Right ventricle myocardium superior (tissue), 1 donor: ENCODE data around the gene OR2F2. TPM values are rescaled to one million over a fixed set of nuclear protein-coding genes. Genes with fewer than 3 reads are reported as not detected.

Source experiments
- ATAC-seq: fragments of 200-7000 bp; cut with Tn5 transposase; one replicate; pipeline ENCODE4 v1.9.1; 2020; ENCODE audit warnings: mild to moderate bottlenecking; ENCODE audit not compliant: poor library complexity
- DNase-seq: peaks from one replicate; pipeline ENCODE4 v3.0.0-alpha.2; 2020
- intact Hi-C: fragments of 100-400 bp; cut with DNase I; formaldehyde crosslinking; loops from one replicate; pipeline ENCODE4 v1.11.2; 2022
- total RNA-seq: library from RNA; stranded (reverse); fragmentation: NEBNext Ultra II Directional; extraction: Animal tissue kit (Norgen Biotek cat#: 25700); gene quantifications from one replicate; pipeline ENCODE4 v1.2.1, GENCODE V29; 2021
- donor health status: DM: no; HTN: yes; CAD: no; lungs with severe emphysema.

The OR2F2 gene
- total RNA-seq, 1 donor from 2014 or later, result not detected

GRCh38 chr7:143960813-143961610, 26.0 kb downstream of the OR2F2 start:
- intact Hi-C loops, result no loop called here
- DNase-seq (no peak), ATAC-seq (no peak)

DNA sequence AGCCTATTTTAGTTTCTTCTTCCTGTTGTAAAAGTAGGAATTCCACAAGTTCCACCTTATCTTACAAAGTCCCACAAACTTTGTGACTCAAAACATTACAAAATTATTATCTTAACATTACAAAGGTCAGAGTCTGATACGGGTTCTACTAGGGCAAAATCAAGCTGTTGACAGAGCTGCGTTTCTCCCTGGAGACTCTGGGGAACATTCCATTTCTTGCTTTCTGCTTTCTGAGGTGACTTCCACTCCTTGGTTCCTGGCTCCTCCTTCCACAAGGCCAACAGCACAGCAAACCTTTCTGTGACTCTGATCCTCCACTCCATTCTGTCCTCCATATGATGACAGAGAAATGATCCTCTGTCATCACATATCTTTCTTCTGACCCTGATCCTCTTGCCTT, 30.2 kb downstream of the OR2F2 start:
- intact Hi-C loops, result no loop called here
- DNase-seq (no peak), ATAC-seq (no peak)

DNA sequence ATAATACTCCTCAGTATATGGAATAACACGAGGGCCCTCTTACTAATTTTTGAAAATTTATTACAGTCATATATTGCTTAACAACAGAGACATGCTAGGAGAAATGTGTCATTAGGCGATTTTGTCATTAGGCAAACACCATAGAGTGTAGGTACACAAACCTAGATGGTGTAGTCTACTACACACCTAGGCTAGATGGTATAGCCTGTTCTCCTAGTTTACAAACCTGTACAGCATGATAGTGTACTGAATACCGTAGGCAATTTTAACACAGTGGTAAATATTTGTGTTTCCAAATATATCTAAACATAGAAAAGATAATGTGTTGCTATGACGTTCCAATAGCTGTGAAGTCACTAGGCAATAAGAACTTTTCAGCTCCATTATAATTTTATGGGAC, 32.4 kb downstream of the OR2F2 start:
- intact Hi-C loops, result no loop called here
- no peak for DNase-seq
- ATAC-seq, result no peak

DNA sequence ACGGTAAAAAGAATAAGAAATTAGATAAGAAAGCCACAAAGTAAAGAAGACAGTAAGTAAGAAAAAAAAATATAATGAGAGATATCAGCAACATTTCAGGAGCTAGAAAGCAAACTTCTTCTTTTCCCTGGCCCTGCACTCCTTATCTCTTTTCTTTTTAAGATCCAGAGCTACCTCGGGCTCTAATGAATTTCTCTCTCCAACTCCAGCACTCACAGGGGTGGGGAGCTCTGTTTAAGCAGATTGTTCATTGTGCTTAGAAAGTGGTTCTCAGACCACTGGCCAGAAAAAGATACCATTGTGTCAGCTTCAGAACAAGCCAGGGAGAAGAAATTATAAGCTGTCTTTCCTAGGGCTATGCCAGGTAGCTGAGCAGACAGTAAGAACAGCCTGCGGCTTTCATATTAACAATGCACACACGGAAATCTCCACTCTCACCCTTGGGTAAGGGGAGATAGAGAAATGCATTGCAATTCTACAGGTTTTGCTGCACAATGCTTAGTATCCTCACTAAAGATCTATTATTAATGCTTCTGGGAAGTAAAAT, 38.9 kb downstream of the OR2F2 start:
- intact Hi-C loops, result no loop called here
- DNase-seq, result no peak
- no peak for ATAC-seq

DNA sequence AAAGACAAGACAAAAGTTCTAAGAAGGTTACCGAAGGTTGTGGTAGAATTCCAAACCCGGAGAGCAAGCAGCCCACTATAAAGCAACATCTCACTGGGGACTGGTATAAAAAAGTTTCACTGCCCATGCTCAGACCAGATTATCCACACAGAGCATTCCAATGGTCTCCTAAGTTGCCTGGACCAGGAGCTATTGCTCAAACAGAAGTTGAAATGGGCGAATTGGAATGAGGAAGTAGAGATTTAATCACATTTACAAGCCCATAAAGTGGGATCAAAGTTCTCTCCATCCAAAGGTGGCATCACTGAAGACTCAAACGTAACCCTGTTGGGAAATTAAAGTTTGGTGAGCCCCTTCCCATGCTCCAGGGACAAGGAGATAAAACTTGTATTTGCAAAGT, 39.4 kb downstream of the OR2F2 start:
- intact Hi-C loops, result no loop called here
- DNase-seq (no peak), ATAC-seq (no peak)

GRCh38 chr7:143975617-143976016, 40.6 kb downstream of the OR2F2 start:
- ATAC-seq, result no peak
- no peak for DNase-seq
- intact Hi-C loops, result no loop called here

DNA sequence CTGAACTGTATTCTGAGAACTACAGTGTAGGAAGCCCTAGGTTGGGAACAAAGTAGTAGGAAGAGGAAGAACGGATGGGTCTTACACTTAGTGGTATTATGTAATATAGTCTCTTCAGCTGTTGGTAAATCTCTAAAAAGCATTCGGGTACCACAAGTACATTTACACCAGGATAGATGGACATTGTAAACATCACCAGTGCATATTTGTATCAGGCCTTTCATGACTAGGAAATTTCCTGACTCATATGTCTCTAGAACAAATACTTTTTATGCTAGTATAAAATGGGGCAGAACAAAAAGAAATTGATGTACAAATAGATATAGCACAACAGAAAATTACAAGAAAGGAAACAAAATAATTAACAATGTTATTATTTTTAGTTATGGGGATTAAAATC, 43.6 kb downstream of the OR2F2 start:
- ATAC-seq, result no peak
- intact Hi-C loops, result no loop called here
- no peak for DNase-seq

DNA sequence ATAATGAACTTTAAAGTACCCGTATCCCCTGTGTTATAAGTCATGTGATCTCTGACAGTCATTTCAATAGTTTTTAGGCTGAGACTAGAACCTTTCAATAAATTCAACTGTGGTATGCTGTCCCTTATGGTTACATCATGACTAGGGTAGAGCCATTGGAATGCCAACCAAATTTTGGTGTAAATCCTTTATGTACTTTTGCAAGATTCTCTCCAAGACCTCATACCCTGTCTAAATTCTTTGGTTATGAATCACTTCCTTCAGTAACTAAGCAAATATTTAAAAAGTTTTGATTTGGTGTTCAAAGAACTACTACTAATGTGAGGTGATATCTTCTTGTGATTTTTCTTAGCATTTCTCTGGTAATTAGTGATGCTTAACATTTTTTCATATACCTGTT, 44.3 kb downstream of the OR2F2 start:
- ATAC-seq (no peak), DNase-seq (no peak)
- intact Hi-C loops, result no loop called here

- ATAC-seq, result no peak
- intact Hi-C loops, result no loop called here
- DNase-seq, result no peak
Observed at GRCh38 chr7:143979998-143980397, 45.0 kb downstream of the OR2F2 start.

- no peak for DNase-seq
- no peak for ATAC-seq
- intact Hi-C loops, result no loop called here
Observed at GRCh38 chr7:143980746-143981510, 45.9 kb downstream of the OR2F2 start.

- ATAC-seq (no peak), DNase-seq (no peak)
- intact Hi-C loops, result no loop called here
Observed at GRCh38 chr7:143983960-143984359, 48.9 kb downstream of the OR2F2 start.

Other genes with a start within 250 kb of the OR2F2 start
- 0.11 TPM for gene CTAGE6, start 177.5 kb upstream of the OR2F2 start, total RNA-seq
- 33.8 TPM for gene TCAF1, start 33.1 kb upstream of the OR2F2 start, total RNA-seq
- not detected for gene OR2F1, start 19.6 kb downstream of the OR2F2 start, total RNA-seq
- not detected for gene OR6B1, start 65.1 kb downstream of the OR2F2 start, total RNA-seq
- gene OR2A5, start 113.7 kb downstream of the OR2F2 start, total RNA-seq, result not detected
- not detected for gene OR2A25, start 134.6 kb downstream of the OR2F2 start, total RNA-seq
- not detected for gene OR2A12, start 151.0 kb downstream of the OR2F2 start, total RNA-seq
- not detected for gene OR2A2, start 174.3 kb downstream of the OR2F2 start, total RNA-seq
- not detected for gene OR2A14, start 187.9 kb downstream of the OR2F2 start, total RNA-seq
- gene CTAGE4, start 248.2 kb downstream of the OR2F2 start, total RNA-seq, result 0.32 TPM